Dedifferentiated amniotic fluid mesenchymal stem cell (primary cell): Measurements from ENCODE around the gene TMEM143.
A peak's percentile ranks its signal among the peaks of the same experiment; 100 is the strongest.
"Not testable (repeated sequence)": the region's sequence is repeated elsewhere in the genome, so short reads cannot be mapped to it uniquely, and the experiment has no call there.

Source experiments
- DNase-seq: peaks from one replicate; pipeline ENCODE4 v3.0.0-alpha.2; 2016; ENCODE audit errors: extremely low spot score

Gene TMEM143

DNA sequence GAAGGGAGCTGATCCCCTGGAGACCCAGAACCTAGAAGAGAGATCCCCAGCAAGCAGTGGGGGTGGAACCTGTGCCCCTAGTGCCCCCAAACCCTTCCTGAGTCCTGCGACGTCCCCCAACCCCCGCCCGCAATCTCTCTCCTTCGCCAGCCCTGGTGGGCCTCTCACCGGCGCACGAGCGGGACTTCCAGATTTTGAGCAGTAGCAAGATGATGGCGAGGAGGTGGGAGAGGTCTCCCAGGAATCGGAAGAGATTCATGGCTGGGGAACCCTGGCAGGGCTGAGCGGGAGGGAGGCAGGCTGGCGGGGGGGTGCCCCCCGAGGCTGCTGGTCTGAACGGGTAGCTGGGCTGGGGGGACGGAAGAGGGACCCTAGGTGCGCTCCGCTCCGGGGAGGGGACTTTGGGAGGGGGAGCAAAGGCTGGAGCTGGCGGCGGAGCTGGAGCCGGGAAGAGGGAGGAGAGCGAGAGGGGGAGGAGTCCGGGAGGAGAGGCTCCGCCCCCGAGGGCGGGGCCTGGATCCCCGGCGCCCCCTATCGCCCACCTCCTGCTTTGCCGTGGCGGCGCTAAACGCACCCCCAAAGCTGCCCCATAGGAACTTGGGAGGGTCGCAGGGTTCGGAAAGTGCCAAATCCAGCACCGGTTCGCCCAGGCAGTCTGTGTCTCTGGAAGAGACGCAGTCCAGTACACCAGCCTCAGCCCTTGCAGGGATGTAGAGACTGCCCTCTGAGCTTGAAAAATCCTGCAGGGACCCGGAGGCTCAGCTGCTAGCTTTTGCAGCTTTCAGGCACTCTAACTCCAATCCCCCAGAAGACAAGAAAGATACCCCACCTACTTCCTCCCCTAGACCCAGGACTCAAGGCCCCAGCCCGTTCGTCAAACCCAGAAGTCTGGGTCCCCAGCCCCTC lies 27.6 kb upstream of the TMEM143 start, which contains the start of gene KDELR1:
Gene KDELR1 (minus strand): TSS at position 452 of the 906 bp plus-strand sequence. CDS start 193 bp downstream, at position 259.
- DNase-seq, result peak; percentile 52

DNA sequence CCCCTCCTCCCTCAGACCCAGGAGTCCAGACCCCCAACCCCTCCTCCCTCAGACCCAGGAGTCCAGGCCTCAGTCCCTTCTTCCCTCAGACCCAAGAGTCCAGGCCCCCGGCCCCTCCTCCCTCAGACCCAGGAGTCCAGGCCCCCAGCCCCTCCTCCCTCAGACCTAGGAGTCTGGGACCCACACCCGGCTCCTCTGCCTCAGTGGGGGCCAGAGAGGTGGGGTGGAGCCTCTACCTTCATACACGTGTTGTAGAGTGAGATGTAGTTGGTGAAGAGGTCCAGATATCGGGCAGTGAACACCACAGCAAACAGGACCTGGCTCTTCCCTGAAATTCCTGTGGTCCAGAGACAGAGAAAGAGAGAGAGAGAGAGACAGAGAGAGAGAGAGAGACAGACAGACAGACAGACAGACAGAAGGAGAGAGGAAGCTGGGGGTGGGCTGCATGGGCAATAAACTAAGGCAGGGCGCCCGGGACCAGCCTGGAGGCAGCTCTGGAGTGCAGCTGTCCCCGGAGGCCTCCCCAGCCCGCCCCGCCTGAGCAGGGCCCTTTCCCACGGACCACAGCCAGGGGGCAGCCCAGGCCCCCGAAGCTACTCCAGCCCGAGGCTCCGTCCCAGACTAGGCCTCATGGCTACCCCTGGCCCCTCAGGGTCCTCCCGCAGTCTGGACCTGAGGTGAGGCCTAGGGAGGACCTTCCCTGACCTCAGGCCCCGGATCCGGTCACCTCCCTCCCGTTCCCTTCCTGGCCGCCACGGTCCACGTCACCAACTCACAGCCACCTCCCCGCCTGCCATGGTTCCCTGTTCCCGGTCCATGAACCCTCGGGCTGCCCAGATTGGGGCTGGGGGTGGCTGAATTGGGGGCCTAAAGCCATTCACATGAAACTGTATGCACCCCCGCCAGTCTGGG lies 26.7 kb upstream of the TMEM143 start:
- peak; percentile 62 for DNase-seq

DNA sequence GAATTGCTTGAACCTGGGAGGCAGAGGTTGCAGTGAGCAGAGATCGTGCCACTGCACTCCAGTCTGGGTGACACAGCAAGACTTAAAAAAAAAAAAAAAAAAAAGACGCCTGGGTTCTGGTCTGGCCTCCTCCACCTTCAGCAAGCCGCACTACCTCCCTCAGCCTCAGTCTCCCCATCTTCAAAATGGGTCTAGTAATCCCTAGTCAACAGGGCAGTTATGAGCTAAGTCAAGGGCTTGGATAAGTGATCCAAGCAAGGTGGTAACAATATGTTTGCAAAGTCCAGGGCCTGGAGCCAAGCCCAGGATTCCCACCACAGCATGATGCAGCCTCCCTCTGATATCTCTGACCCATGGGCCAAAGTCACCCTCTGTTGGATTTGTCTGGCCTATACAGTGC lies 23.2 kb upstream of the TMEM143 start:
- DNase-seq, result no peak

DNA sequence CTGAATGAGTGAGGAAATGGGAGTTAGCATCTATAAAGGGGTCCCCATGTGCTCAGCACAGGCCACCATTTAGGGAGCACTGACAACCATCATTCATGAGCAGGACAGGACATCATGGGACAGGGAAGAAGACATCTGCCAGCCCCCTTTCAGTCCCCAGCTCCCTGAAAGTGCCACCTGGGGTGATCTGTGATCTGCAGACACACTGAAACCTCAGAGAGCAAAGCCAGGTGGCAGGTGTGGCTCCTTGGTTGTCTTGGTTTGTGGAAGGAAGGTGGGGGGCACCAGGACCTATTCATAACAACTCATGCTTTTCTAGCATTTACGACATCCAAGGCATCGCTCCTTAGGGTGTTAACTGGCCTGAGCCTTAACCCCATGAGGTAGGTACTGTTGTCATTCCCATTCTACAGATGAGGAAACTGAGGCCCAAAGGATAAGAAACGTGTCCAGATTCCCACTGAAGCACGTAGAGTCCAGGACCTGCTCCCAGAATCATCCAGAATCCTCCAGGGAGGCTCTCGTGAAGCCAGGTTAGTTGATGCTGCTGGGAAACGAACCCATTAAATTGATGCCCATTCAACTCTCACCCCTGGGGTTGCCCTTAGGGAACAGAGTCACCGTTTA lies 21.8 kb upstream of the TMEM143 start:
- no peak for DNase-seq

DNA sequence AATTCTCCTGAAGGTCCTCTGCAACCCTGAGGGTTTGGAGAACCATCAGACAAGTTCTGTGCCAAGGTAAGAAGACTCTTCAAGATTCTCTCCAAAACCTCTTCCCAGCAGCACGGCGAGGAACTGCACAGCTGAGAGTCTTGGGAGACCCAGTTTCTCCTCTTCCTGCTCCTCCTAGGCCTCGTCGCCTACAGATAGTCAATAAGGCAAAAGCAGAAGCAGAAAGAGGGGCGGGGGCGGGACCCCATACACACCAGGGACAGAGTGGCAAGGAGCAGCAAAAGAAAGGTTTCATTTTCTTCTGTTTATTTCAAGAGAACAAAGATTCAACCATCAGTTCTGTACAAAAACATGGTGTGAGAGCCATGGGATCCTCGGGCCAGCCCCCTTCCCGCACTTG lies 18.5 kb upstream of the TMEM143 start:
- DNase-seq, result no peak

DNA sequence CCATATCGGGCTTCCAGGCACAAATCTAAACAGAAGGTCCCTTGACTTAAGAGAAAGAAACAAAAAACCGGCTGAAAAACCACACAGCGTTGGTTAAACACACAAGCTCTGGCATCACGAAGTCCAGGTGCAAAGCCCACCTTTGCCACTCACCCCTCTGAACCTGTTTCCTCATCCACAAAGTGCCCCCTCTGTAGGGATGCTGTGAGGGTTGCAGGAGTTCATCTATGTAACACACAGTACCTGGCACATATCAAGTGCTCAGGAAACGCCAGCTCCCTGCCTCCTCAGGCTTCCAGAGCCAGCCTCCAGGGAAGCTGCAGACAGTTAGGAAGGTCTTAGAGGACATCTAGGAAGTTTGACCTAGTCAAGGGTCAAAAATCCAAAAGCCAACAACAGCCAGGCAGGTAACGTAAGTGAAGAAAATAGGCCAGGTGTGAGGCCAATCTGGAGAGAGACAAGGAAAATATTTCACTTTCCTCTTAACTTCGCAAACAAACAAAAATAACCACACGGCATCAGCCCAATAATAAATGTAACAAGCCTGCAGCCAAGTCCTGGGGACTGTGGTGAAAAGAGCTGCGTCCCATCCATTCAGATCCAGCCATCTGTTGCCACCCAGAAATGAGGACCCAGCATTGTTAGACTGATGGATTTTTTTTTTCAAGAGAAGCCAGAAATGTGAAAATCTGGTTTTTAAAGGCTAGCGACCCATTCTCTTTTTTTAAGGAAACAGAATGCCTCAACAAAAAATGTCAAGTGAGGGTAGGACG lies 17.6 kb upstream of the TMEM143 start:
- DNase-seq, result no peak

DNA sequence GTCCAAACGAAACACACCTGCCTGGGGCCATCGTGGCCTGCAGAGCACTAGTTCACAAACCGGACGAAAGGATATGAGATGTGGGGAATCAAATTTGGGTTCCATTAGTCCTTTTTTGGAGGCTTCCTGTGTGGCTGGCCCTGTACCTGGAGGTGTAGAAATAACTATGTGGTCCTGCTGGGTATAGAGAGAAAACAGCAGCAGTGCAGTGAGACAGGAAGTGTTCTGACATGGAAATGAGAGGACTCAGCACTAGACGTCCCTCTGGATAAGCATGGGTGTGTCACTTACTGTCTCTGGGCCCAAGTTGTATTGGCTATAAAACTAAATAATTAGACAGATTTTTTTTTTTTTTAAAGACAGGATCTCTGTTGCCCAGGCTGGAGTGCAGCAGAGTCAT lies 15.3 kb upstream of the TMEM143 start:
- DNase-seq, result no peak

DNA sequence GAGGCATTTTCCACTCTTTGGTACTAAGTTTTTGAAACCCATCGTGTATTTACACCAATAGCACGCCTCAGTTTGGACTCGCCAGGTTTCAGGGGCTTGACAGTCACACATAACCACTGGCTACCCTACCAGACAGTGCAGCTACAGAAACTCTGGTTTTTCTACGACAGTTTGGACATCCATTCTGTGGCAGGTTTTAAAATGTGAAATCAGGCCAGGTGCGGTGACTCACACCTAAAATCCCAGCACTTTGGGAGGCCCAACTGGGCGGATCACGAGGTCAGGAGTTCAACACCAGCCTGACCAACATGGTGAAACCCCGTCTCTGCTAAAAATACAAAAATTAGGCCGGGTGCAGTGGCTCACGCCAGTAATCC lies 14.4 kb upstream of the TMEM143 start:
- DNase-seq, result no peak

- no peak for DNase-seq
These were observed 9.8 kb upstream of the TMEM143 start for GRCh38 chr19:48373567-48373966.

- no peak for DNase-seq
These were observed 9.2 kb upstream of the TMEM143 start for GRCh38 chr19:48372904-48373303.

DNA sequence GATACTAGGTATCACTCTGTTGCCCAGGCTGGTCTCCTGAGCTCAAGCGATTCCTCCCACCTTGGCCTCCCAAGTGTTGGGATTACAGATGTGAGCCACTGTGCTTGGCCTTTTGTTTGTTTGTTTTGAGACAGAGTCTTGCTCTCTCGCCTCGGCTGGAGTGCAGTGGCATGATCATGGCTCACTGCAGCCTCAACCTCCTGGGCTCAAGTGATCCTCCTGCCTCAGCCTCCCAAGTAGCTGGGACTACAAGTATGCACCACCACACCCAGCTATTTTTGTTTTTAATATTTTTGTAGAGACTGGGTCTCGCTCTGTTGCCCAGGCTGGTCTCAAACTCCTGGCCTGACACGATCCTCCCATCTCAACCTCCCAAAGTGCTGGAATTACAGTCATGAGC lies 8.0 kb upstream of the TMEM143 start:
- not testable (repeated sequence) for DNase-seq

DNA sequence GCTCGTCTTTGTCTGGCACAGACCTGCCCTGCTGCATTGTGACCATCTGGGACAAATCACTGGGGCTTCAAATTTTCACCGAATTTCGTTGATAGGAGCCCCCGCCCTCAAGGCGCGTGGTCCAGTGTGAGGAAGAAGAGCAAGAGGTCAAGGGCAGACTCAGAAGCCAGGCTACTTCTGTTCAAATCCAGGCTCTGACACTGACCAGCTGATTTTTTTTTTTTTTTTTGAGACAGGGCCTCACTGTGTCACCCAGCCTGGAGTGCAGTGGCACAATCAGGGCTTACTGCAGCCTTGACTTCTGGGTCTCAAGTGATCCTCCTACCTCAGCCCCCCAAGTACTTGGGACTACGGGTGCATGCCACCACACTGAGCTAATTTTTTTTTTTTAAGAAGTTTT lies 7.6 kb upstream of the TMEM143 start:
- DNase-seq, result no peak

GRCh38 chr19:48370955-48371354 lies 7.2 kb upstream of the TMEM143 start:
- no peak for DNase-seq

- DNase-seq, result no peak
These were observed 5.2 kb upstream of the TMEM143 start for GRCh38 chr19:48368936-48369335.

DNA sequence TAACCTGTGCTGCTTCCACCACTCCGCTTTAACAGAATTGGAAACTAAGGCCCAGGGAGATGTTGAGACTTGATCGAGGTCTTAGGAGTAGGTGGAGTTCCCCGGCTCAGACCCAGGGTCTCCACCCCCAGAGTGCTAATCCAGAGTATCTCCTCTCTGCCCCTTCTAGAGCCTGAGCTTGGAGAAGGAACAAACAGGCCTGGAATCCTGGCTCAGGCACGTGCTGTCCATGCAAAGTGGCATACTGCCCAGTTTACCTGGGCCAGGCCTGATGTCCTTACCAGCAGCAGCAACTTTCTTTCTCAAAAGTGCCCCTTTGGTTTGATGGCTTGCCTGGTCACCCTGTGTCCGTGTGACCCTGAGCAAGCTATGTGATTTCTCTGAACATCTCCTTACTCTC lies 4.1 kb upstream of the TMEM143 start:
- no peak for DNase-seq

- no peak for DNase-seq
These were observed 1.9 kb upstream of the TMEM143 start for GRCh38 chr19:48365602-48366001.

DNA sequence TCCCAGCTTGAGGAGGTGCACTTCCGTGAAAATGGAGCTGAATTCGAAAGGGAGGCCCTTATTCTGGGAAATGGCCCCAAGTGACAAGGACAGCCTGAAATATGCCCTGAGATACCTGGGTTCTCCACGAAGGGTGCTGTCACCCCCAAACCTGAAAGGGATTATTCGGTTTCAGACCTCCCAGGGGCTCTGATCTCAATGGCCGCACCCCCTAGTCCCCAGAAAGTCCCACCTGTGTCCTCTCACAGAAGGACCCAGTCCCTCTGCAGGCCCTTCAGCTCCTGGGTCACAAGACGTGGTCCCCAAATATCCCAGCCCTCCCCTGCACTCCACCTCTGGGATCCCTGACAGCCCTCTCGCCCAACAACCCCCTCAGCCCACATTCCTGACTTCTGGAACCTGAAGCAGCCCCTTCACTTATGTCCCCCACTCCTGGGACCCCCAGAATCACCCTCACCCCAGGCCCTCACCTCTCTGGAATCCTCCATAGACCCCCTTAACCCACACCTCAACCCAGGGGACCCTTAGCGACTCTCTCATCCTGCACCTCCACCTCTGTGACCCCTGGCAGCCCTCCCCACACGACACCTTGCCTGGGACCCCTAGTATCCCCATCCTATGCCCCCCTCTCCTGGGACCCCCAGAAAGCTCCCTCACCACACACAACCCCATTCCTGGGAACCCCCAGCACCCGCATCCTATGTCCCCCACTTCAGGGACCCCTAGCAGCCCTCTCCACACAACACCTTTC lies 1.0 kb upstream of the TMEM143 start:
- DNase-seq, result no peak

DNA sequence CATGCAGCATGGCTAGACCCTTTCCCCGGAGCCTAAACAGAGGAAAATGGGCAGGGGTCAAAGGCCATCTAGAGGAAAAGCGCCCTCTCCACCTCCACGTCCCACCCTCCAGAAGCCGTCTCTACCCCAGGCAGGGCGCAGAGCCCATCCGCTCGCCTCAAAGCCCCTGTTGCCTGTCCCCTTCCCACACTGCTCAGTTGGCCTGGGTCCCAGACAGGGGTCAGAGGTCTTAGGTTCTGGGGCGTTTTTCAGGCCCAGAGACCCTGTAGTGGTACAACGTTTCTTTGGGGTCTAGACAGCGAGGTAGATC lies 285 bp downstream of the TMEM143 start:
- DNase-seq, result no peak

DNA sequence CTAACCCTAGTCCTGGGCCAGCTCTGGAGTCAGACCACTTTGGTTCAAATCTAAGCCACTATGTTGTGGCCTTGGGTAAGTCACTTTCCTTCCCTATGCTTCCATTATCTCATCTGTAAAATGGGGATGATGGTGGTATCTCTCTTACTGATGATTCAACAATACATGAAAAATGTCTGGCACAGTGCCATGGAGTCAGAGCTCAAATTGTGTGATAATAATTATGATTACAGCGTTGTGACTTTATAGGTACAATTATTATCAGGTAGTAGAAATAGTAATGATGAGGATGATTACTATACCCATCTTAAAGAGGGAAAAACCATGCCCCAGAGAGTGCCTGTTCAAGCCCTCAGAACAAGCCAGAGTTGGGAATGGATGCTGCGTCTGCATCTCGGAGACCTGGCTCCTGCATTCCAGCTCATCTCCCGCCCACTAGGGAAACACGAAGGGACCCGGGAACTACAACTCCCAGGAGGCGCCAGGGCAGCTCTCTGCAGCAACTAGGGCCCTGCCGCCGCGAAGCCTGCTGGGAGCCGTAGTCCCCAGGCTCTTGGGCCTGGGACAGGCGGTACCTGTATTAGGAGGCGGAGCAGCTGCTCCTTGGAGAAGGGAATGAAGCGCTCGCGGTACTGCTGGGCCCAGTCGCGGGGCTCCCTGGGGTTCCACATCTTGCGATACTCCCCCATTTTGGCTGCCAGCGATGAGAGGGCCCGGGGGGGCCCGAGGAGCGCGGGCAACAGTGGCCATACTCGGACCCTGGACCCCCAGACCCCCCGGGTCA lies 832 bp downstream of the TMEM143 start:
- peak; percentile 89 for DNase-seq

- DNase-seq, result no peak
These were observed 1.8 kb downstream of the TMEM143 start for GRCh38 chr19:48361912-48362311.
